Stimulated activated CD8-positive, alpha-beta memory T cell treated with anti-CD3 and anti-CD28 coated beads, Interleukin-12 subunit alpha, Interleukin-12 subunit beta, amount 100 ng/mL, for 4 hours (primary cell): Measurements from ENCODE around the gene ANO2.
"Not testable (repeated sequence)": the region's sequence is repeated elsewhere in the genome, so short reads cannot be mapped to it uniquely, and the experiment has no call there.

Experiments used
- DNase-seq: peaks from one replicate; pipeline ENCODE4 v3.0.0-alpha.2; 2020; ENCODE audit warnings: low read depth

The ANO2 gene

DNA sequence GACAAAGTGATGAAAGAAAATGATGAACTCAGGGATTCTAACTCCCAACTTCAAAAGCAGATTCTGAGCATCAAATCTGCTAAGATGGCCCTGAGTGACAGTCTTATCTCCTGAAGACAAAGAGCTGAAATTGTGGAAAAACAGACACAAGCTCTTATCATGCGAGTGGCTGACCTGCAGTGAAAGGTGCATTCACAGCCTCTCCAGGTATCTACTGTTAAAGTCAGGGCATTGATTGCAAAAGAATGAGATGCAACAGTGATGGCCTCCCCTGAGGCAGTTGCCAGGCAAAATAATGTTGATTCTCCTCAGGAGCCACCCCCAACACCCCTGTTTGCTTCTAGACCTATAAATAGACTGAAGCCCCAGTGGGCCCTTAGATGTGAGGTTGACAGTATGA lies 126.2 kb downstream of the ANO2 start:
- DNase-seq, result not testable (repeated sequence)

DNA sequence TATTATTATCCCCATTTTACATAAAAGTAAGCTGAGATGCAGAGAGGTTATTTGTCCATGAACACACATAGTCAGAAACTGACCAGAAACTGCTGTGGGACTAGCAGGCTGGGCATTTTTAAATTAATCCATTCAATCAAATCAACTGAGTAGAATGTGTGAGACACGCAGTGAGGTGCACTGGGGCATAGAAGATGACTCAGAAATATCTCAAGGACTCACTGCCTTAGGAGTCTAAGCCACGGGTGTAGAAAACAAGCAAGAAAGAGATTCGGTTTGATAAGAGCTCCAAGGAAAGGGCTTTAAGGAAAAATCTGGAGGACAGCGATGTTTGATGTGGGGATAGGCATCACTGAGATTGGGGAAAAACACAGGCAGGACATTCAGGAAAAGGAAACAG lies 127.8 kb downstream of the ANO2 start:
- no peak for DNase-seq

DNA sequence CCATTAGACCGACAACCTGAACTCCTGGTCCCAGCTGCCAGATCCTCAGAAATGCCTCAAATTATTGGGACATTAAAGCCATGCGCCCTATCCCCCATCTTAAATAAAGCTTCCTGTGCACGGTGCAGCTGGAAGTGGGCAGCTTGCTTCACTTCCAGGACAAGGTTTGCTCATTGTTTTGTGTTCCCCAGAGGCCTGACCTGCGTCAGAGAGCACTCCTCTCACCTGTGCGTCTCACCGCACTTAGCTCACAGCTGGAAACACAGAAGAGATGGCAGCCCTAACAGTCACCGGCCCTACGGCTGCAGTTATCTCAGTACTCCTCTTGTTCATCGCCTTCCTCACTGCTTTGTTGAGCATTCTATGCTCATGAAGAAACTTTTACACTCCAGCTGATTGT lies 135.5 kb downstream of the ANO2 start:
- DNase-seq, result no peak

DNA sequence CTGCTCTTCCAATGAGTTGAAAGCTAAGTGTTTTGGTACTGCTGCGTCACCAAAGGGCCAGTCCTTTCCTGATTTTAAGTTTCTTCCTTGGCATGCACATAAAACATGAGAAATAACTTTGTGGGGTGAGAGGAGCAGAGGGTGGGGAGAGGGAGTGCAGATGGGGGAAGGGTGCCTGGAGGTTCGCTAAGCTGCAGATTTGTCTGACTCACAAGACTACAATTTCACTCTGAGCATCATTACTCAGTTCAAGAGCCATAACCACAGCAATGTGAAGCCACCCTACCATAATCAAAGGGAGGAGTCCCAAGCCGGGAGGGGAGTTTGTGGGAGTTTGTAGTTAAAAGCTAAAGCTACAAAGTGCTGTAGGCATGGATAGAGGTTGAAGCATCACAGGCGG lies 136.1 kb downstream of the ANO2 start:
- no peak for DNase-seq

- DNase-seq, result no peak
Observed at GRCh38 chr12:5807514-5808219, 137.4 kb downstream of the ANO2 start.

DNA sequence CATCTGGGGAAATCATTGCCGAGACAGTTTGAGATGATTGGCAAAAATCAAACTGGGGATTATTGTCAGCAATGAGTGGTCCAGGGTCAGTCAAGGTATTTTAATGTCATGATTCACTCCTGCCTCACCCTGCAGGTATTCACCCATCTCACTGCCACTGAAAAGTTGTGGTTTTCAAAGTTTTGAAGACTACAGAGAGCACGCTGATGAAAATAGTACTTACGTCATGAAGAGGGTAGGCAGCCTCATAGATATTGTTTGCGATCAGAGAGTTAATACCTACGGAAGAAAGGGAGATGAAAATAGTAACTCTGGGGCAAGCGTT lies 138.0 kb downstream of the ANO2 start:
- no peak for DNase-seq

- no peak for DNase-seq
Observed at GRCh38 chr12:5806371-5807089, 138.5 kb downstream of the ANO2 start.

DNA sequence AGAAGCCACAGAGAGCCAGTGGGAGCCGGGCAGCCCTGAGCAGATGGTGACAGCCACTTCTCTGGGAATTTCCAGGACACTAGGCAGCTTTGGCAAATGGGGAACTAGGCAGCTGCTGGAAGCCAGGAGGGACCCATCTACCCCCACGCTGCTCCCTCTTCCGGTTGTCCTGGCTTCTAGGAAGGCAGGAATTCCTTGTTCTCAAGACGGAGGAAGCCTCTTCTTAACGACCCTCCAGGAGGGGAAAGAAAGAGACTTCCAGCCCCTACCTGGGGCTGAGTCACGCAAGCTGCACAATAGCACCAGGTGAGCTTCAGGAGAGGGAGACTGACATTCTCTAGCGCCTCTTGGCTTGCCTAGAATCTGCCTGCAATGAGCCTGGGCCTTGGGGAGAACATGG lies 141.5 kb downstream of the ANO2 start:
- DNase-seq, result no peak

GRCh38 chr12:5798242-5799015 lies 146.6 kb downstream of the ANO2 start:
- DNase-seq, result no peak

DNA sequence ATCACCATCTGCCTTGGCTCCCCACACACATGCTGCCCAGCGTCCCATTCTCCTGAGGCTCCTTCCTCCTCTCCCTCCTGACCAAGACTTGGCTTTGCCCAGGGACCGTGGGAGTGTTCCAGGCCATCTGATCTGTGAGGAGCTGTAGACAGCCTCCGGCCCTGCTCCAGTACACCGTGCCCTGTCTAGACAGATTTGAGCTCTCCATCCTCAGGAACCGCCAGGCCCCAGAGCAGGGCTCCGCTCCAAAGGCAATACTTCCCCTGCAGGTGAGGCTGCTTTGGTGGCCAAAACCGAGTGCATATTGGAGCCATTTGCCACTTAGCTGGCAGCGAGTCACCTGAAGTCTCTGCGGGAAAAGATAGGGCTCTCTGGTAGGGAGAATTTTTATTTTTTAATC lies 147.4 kb downstream of the ANO2 start:
- DNase-seq, result no peak

- DNase-seq, result no peak
Observed at GRCh38 chr12:5796959-5797225, 148.2 kb downstream of the ANO2 start.

GRCh38 chr12:5796171-5796958 lies 148.7 kb downstream of the ANO2 start:
- no peak for DNase-seq

- no peak for DNase-seq
Observed at GRCh38 chr12:5794156-5794555, 150.9 kb downstream of the ANO2 start.

- DNase-seq, result no peak
Observed at GRCh38 chr12:5792343-5792742, 152.7 kb downstream of the ANO2 start.

DNA sequence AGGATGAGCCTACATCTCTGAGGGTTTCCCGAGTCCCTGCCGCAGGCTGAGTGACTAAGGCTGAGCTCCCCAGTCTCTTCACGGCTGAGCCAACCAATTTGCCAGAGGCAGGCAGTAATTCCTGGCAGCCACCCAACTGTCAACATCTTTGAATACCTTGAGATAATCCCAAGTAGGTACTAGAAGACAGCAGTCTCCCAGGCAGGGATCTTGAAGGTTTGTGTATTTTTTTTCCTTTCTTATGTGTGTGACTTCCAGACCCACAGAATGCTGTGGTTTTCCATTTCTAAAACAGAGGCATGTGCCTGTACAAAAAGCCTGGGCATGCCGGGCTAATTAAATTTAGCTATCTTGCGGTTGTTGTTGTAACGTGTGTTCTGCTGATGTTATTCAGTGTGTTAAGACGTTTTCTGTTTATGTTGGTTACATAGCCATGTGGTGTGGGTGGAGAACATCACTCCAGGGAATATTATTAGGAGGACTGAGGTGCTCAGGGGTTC lies 155.5 kb downstream of the ANO2 start:
- no peak for DNase-seq

DNA sequence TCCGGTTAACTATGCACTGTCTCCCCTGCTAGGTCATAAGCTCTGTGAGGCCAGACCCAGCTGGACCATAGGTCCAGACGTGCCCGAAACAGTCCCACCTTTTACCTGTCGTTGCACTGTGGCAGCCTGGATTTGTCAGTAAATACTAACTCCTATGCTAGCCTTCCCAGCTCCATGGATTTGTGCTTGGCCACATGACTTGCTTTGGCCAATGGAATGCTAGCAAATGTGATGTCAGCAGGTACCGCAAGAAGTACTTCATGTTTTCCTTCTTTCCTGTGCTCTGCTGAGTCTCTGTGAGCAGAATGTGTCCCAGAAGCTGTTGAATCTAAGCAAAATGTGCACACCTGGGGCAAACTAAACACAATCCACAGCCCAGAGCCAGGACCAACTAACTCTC lies 157.2 kb downstream of the ANO2 start:
- no peak for DNase-seq

DNA sequence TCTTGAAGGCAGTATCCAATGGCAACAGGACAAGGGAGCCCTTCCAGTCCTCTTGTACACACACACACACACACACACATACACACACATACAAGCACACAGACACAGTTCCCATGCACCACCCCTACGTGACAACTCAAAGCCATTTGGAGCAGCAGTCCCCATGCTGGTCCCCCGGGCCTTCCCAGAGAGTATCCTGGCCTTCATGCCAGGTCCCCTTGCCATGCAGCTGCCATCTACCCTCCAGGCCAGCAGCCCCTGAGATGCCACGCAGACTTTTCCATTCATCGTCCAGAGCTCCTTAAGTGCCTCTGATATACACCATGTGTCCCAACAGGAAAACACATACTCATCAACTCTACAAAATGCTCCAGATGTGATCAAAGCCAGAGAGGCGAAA lies 159.5 kb downstream of the ANO2 start:
- DNase-seq, result no peak

DNA sequence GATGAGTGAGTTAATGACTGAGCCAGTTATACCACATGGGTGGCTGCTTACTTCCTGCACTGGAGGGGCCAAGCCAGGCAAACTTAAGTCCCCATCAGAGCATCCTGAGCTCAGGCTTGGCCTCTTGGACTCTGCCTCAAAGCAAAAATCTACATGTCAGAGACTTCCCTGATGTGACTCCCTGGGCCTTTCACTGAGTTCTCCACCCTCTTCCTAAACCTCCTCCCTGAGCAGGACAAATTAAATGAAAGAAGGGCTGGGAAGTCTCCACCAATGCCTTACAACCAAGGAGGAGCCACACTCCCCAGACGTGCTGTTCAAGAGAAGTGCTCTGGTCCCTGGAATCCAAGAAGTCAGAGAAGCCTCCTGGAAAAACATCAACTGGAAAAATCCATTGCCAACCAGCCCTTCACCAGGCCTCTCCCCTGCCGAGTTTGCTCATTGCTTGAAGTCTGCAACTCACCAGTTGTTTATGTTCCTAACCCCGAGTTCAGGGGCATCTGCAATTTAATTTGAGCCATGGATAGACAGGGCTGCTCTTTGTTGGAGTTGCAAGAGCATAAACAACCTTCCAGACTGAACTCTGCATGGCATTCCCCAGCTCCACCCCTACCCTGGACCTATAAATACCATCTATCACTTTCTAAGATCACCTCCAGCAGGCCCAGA lies 160.5 kb downstream of the ANO2 start:
- DNase-seq, result no peak

- no peak for DNase-seq
Observed at GRCh38 chr12:5783289-5783920, 161.7 kb downstream of the ANO2 start.

GRCh38 chr12:5780536-5780935 lies 164.5 kb downstream of the ANO2 start:
- no peak for DNase-seq

DNA sequence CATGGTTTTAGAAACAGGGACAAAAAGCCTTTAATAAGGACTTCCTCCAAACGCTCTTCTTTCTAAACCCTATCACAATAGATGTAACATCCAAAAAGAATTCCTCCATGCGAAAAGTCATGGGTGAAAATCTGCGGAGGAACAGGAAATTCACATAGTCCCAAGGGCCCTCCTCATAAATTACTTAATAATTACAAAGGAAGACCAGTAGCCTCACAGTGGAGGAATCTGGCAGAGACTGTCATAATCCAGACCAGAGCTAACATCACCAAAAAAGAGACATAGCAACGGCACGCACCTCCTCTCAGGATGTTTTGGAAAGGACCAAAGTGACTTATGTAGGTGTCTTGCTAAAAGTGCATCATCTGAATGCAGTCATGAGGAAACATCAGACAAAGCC lies 165.7 kb downstream of the ANO2 start:
- no peak for DNase-seq

- no peak for DNase-seq
Observed at GRCh38 chr12:5778821-5779220, 166.2 kb downstream of the ANO2 start.
